A549 (cell line): ENCODE measurements around the gene SMCO2.

Source experiments
- BCL3 ChIP-seq: fragments of >200 bp; sonication (Bioruptor Twin); formaldehyde crosslinking; IDR thresholded peaks from 3 replicates; pipeline ENCODE4 v1.6.1; 2016
- CHD2 ChIP-seq: fragments of 150-350 bp; IDR thresholded peaks from 2 replicates; pipeline ENCODE4 v1.6.1; 2014; ENCODE audit warnings: low read length; ENCODE audit not compliant: partially characterized antibody
- EP300 ChIP-seq, 2 experiments: fragments of >200 bp; sonication (Bioruptor Twin); formaldehyde crosslinking; IDR thresholded peaks; 2 replicates in 1 of 2; 3 replicates in 1 of 2; pipeline ENCODE4 v1.6.1; 2016 to 2017
- JUNB ChIP-seq: fragments of >200 bp; sonication (Bioruptor Twin); formaldehyde crosslinking; IDR thresholded peaks from 2 replicates; pipeline ENCODE4 v1.6.1; 2016
- MYC ChIP-seq: IDR thresholded peaks from 2 replicates; pipeline ENCODE4 v1.6.1; 2012; ENCODE audit warnings: mild to moderate bottlenecking, inconsistent platforms, low read length, improper control_type of control experiment, borderline replicate concordance
- POLR2A ChIP-seq: IDR thresholded peaks from 2 replicates; pipeline ENCODE4 v1.6.1; 2012; ENCODE audit warnings: mild to moderate bottlenecking, low read length
- REST ChIP-seq: fragments of 200-600 bp; sonication (generic); IDR thresholded peaks from 2 replicates; pipeline ENCODE4 v1.6.1; 2016; ENCODE audit warnings: antibody characterized with exemption, mild to moderate bottlenecking, moderate library complexity
- RFX5 ChIP-seq: fragments of 450-650 bp; IDR thresholded peaks from 2 replicates; pipeline ENCODE4 v1.7.1; 2014; ENCODE audit warnings: antibody characterized with exemption, mild to moderate bottlenecking, moderate library complexity
- SMC3 ChIP-seq: fragments of >200 bp; sonication (Bioruptor Twin); formaldehyde crosslinking; IDR thresholded peaks from 3 replicates; pipeline ENCODE4 v1.6.1; 2018; ENCODE audit warnings: inconsistent platforms
- TF ChIP-seq, protein P1 (sequence below): IDR thresholded peaks from 2 replicates; pipeline ENCODE4 v1.6.1; 2012
- TF ChIP-seq, protein P2 (sequence below): fragments of 450-650 bp; IDR thresholded peaks from 2 replicates; pipeline ENCODE4 v1.6.1; 2014; ENCODE audit warnings: antibody characterized with exemption
- TF ChIP-seq, protein P3 (sequence below): fragments of >200 bp; sonication (Bioruptor Twin); formaldehyde crosslinking; IDR thresholded peaks from 3 replicates; pipeline ENCODE4 v1.5.1; 2016

DNA sequence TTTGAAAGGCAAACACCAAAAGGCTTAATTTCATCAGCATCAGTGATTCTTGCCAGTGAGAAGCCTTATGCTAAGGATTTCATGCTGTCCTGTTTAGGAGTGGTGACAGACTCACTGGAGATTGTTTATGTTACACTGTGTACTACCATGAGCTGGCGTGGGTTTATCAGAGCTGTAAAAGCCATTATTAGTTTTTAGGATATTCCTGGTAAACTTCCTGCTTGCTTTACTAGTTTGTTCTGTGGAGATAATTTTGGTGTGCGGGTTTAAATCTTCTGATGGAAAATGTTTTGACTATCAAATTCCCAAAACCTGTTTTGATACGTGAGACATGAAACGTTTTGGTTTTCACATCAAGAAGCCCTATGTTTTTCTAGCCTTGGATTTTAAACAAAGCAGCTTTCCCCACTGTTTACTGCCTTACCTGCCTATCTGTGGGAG is 92.7 kb downstream of the SMCO2 start:
- TF ChIP-seq CHD2 (no peak), SMC3 (no peak), RFX5 (no peak), POLR2A (no peak), JUNB (no peak), BCL3 (no peak), REST (no peak), MYC (no peak), EP300 (IDR thresholded peaks at IDR 0.05) (no peak)
- TF ChIP-seq, protein P1, sequence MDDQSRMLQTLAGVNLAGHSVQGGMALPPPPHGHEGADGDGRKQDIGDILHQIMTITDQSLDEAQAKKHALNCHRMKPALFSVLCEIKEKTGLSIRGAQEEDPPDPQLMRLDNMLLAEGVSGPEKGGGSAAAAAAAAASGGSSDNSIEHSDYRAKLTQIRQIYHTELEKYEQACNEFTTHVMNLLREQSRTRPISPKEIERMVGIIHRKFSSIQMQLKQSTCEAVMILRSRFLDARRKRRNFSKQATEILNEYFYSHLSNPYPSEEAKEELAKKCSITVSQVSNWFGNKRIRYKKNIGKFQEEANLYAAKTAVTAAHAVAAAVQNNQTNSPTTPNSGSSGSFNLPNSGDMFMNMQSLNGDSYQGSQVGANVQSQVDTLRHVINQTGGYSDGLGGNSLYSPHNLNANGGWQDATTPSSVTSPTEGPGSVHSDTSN, result no peak
- TF ChIP-seq, protein P2, sequence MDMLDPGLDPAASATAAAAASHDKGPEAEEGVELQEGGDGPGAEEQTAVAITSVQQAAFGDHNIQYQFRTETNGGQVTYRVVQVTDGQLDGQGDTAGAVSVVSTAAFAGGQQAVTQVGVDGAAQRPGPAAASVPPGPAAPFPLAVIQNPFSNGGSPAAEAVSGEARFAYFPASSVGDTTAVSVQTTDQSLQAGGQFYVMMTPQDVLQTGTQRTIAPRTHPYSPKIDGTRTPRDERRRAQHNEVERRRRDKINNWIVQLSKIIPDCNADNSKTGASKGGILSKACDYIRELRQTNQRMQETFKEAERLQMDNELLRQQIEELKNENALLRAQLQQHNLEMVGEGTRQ, result no peak
- TF ChIP-seq, protein P3, sequence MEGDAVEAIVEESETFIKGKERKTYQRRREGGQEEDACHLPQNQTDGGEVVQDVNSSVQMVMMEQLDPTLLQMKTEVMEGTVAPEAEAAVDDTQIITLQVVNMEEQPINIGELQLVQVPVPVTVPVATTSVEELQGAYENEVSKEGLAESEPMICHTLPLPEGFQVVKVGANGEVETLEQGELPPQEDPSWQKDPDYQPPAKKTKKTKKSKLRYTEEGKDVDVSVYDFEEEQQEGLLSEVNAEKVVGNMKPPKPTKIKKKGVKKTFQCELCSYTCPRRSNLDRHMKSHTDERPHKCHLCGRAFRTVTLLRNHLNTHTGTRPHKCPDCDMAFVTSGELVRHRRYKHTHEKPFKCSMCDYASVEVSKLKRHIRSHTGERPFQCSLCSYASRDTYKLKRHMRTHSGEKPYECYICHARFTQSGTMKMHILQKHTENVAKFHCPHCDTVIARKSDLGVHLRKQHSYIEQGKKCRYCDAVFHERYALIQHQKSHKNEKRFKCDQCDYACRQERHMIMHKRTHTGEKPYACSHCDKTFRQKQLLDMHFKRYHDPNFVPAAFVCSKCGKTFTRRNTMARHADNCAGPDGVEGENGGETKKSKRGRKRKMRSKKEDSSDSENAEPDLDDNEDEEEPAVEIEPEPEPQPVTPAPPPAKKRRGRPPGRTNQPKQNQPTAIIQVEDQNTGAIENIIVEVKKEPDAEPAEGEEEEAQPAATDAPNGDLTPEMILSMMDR, result no peak
